HEK293T (cell line): ENCODE results near the gene CASR.

ENCODE experiments used
- ARNT ChIP-seq: fragments of 450-650 bp; IDR thresholded peaks from 2 replicates; pipeline ENCODE4 v1.6.1; 2017; ENCODE audit warnings: mild to moderate bottlenecking
- BHLHE40 ChIP-seq: fragments of 450-650 bp; IDR thresholded peaks from 2 replicates; pipeline ENCODE4 v1.6.1; 2016; ENCODE audit warnings: mild to moderate bottlenecking, moderate library complexity, borderline replicate concordance
- ELF4 ChIP-seq: fragments of 450-650 bp; IDR thresholded peaks from 2 replicates; pipeline ENCODE4 v1.6.1; 2017; ENCODE audit warnings: antibody characterized with exemption
- FOXK2 ChIP-seq: fragments of 450-650 bp; IDR thresholded peaks from 2 replicates; pipeline ENCODE4 v1.6.1; 2016; ENCODE audit warnings: mild to moderate bottlenecking
- FOXM1 ChIP-seq: fragments of 450-650 bp; IDR thresholded peaks from 2 replicates; pipeline ENCODE4 v1.6.1; 2017; ENCODE audit warnings: mild to moderate bottlenecking, borderline replicate concordance
- LEF1 ChIP-seq: fragments of 450-650 bp; IDR thresholded peaks from 2 replicates; pipeline ENCODE4 v1.6.1; 2017; ENCODE audit warnings: mild to moderate bottlenecking, borderline replicate concordance
- SUZ12 ChIP-seq: fragments of 450-650 bp; IDR thresholded peaks from 2 replicates; pipeline ENCODE4 v1.6.1; 2016; ENCODE audit warnings: mild to moderate bottlenecking

DNA sequence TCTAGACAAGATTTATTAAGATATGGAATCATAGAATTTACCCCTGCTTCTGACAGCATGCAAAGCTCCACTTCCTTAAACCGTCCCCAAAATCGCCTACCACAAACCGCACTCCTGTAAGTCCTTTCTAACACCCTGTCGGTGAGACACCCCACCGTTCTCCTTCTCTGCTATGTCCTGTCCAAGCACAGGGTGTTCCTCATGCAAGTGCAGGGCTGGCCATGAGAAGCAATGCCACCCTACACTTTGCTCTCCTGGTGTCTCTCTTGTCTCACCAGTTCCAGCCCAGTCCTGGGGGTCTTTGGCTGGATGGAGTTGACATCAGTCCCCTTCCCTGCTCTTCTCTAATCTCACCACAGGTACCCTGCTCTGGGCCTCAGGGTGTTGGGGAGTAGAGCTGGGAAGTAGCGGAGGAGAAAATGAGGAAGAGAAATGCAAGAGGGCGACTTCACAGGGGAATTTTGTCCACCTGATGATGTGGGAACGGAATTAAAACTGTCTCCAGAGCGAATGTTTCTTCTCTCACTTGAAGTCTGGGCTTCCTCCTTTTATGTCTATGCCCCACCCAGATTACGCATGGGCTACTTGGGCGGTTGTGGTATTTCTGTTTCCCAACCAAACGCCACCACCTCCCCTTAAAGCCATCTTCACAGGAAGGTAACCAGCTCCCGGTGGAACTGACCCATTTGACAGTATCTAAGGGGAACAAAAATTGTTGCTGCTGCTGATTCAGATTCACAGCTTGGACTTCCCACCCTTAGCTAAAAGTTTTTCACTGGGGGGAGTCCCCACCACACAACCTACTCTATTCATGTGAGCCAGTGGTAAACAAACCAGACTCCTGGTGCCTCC lies 49.9 kb downstream of the CASR start:
- TF ChIP-seq BHLHE40 (no peak), ARNT (no peak), LEF1 (no peak), ELF4 (no peak), FOXK2 (no peak), FOXM1 (no peak), SUZ12 (no peak)
